Keratinocyte (primary cell): Measurements from ENCODE around the gene CDS1.

Experiments
- EZH2 ChIP-seq: IDR thresholded peaks from one replicate; pipeline ENCODE4 v1.6.1; 2012; ENCODE audit warnings: inconsistent platforms, mild to moderate bottlenecking, low read length, moderate library complexity
- TF ChIP-seq, protein P1 (sequence below), 3 experiments: IDR thresholded peaks in 1 of 3; conservative IDR thresholded peaks in 1 of 3; optimal IDR thresholded peaks in 1 of 3; 2 replicates in 2 of 3; 3 replicates in 1 of 3; pipeline versions ENCODE3 to v1.5.1; 2011; ENCODE audit warnings: low read length in 3 of 3, mild to moderate bottlenecking in 3 of 3, moderate library complexity in 2 of 3, control low read depth in 1 of 3, inconsistent platforms in 1 of 3; ENCODE audit not compliant: insufficient read depth in 2 of 3; ENCODE audit errors: extremely low read depth in 1 of 3

DNA sequence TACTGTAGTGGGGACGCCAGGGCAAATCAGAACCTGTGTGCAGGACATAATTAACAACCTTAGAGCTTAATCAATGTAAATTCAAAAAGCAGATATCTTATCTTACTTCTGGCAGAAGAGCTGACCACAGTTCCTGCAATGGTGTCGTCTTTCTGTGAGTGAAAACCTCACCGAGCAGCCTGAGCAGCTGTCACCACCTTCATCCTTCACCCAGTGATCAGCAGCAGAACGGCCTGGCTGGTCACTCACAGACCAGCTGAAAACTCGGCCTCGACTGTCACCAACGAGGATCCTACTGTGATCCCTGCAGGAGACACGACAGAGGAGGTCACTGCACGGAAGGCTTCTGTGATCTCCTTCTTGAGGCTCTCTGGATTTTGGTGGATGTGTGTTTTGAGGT lies 94.2 kb downstream of the CDS1 start:
- TF ChIP-seq, protein P1, sequence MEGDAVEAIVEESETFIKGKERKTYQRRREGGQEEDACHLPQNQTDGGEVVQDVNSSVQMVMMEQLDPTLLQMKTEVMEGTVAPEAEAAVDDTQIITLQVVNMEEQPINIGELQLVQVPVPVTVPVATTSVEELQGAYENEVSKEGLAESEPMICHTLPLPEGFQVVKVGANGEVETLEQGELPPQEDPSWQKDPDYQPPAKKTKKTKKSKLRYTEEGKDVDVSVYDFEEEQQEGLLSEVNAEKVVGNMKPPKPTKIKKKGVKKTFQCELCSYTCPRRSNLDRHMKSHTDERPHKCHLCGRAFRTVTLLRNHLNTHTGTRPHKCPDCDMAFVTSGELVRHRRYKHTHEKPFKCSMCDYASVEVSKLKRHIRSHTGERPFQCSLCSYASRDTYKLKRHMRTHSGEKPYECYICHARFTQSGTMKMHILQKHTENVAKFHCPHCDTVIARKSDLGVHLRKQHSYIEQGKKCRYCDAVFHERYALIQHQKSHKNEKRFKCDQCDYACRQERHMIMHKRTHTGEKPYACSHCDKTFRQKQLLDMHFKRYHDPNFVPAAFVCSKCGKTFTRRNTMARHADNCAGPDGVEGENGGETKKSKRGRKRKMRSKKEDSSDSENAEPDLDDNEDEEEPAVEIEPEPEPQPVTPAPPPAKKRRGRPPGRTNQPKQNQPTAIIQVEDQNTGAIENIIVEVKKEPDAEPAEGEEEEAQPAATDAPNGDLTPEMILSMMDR (optimal IDR thresholded peaks at IDR 0.05 in 1 of 3, IDR thresholded peaks at IDR 0.05 in 1 of 3, conservative IDR thresholded peaks at IDR 0.05 in 1 of 3; ENCODE audit: extremely low read depth in 1 of 3, insufficient read depth in 2 of 3, low read length in 3 of 3): no peak
- no peak for TF ChIP-seq EZH2
